COLO668 (cell line): Measurements from ENCODE around the gene BEX3.

Experiments
- DNase-seq: peaks from one replicate; lab custom pipeline; 2025; ENCODE audit not compliant: unreplicated experiment; lab: John Stamatoyannopoulos, UW

Gene BEX3

GRCh38 chrX:103418811-103419340 is 42.5 kb downstream of the BEX3 start:
- no peak for DNase-seq

- no peak for DNase-seq
Observed at GRCh38 chrX:103423955-103424638, 47.8 kb downstream of the BEX3 start.
